GM12874 (cell line): ENCODE measurements around the gene SLC35F1.

Experiments
- TF ChIP-seq, protein P1 (sequence below): IDR thresholded peaks from 2 replicates; pipeline ENCODE4 v1.5.1; 2011; ENCODE audit warnings: low read depth, mild to moderate bottlenecking, control low read depth, low read length, moderate library complexity; ENCODE audit not compliant: insufficient read depth

The SLC35F1 gene

DNA sequence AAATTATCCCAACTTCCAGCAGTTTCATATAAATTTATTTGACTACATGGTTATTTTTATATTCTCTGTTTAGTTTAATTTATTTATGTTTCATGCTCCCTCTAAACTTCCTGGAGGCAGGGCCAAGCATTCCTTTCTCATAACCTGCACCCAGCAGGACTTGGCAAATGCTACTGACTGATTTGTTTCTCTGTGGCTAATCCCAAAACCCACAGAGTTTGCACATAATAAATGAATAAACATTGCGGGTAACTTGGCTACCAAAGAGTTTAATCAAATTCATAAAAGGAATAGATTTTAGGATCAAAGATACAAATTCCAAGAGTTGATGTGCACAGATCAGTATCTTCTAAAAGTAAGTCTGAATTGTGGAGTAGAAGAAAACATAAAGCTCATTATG, 239.5 kb downstream of the SLC35F1 start:
- TF ChIP-seq, protein P1, sequence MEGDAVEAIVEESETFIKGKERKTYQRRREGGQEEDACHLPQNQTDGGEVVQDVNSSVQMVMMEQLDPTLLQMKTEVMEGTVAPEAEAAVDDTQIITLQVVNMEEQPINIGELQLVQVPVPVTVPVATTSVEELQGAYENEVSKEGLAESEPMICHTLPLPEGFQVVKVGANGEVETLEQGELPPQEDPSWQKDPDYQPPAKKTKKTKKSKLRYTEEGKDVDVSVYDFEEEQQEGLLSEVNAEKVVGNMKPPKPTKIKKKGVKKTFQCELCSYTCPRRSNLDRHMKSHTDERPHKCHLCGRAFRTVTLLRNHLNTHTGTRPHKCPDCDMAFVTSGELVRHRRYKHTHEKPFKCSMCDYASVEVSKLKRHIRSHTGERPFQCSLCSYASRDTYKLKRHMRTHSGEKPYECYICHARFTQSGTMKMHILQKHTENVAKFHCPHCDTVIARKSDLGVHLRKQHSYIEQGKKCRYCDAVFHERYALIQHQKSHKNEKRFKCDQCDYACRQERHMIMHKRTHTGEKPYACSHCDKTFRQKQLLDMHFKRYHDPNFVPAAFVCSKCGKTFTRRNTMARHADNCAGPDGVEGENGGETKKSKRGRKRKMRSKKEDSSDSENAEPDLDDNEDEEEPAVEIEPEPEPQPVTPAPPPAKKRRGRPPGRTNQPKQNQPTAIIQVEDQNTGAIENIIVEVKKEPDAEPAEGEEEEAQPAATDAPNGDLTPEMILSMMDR, result no peak

- TF ChIP-seq, protein P1, result no peak
These were observed 240.4 kb downstream of the SLC35F1 start for GRCh38 chr6:118147511-118147910.

GRCh38 chr6:118148561-118148960, 241.5 kb downstream of the SLC35F1 start:
- TF ChIP-seq, protein P1, result no peak

DNA sequence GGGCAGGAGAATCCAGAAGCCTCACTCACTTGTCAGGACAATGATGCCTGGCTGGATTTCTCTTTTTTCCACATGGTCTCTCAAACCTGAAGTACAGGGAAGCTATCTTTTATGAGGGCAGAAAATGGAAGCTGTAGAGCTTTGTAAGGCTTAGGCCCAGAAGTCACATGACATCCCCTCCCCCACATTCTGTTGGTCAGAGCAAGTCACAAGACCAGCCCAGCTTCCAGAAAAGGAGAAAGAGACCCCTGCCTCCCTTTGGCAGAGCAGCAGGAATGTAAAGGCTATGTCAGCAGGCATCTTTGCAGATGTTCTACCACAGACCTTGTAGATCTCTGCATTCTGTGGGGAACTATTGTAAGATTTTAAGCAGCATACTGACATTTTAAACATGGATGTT, 245.5 kb downstream of the SLC35F1 start:
- TF ChIP-seq, protein P1, result no peak

DNA sequence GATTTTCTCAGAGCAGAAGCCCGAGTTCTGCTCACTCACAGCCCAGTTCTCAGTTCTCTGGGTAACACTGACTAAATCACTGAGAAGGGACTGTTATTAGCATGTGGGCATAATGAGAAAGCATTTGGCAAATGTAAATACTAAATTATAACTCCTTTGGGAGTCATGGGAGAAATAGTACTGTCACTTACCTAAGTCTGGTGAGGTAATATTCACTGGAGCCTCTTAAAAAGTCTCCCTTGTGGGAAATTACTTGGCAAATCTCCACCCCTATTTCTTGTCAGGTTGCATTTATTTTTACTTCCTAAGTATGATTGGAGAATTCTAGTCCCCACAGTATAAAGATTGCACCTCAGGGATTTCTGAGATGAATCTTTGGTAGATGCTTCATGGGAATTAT, 254.3 kb downstream of the SLC35F1 start:
- TF ChIP-seq, protein P1, result no peak

DNA sequence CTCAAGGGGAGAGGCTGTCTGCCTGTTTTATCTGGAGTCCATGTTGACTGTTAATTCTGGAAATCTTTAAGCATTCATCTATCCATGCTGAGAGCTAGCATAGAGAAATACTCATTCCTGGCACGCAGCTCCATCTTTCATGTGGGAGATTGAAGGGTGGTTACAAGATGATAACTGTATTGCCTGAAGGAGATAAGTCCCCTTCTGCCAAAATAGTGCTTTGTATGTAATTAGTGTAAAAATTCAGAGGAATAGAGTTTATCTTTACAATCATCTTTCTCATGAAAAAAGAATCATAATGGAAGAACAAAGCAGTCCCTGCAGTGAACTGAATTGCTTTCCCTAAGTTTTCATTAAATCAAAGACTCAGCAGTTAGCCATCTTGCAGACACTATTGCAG, 256.5 kb downstream of the SLC35F1 start:
- TF ChIP-seq, protein P1, result no peak

DNA sequence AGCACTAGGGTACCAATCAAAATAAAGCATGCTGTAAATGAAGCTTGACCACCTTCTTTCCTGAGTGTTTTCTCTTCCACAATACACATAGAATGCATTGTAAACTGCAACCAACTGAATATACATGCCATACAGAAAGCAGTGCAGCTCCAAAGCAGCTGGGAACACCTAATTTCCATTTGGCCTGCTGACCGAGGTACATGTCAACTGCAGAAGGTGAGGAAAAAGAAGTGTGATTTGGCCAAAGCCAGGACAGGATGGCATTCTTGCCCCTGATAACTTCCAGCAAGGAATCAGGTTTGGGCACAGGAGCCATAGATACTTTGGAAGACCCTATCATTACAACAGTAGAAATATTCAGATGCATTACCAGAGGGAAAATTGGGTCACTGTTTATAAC, 258.4 kb downstream of the SLC35F1 start:
- TF ChIP-seq, protein P1, result no peak

GRCh38 chr6:118168421-118168820, 261.4 kb downstream of the SLC35F1 start:
- TF ChIP-seq, protein P1, result no peak
